Activated CD4-positive, alpha-beta T cell treated with anti-CD3 and anti-CD28 coated beads for 24 hours (primary cell): ENCODE results near the gene CHI3L2.

ENCODE experiments used
- DNase-seq, 2 donors: peaks; one replicate each; pipeline ENCODE4 v3.0.0-alpha.2; 2020; ENCODE audit warnings: low read depth in 2 of 2

Gene CHI3L2

GRCh38 chr1:111227434-111227833, at the start of gene CHI3L2:
Gene CHI3L2 (plus strand): TSS chr1:111227713. CDS start chr1:111227730, 17 bp downstream.
- no peak for DNase-seq

- DNase-seq, result no peak
Measured at GRCh38 chr1:111179968-111180533, 47.5 kb upstream of the CHI3L2 start.

- DNase-seq, result no peak
Measured at GRCh38 chr1:111182052-111182451, 45.5 kb upstream of the CHI3L2 start.

- DNase-seq, result no peak
Measured at GRCh38 chr1:111183308-111184069, 44.0 kb upstream of the CHI3L2 start.

- DNase-seq, result no peak
Measured at GRCh38 chr1:111184663-111185062, 42.9 kb upstream of the CHI3L2 start.

- DNase-seq, result no peak
Measured at GRCh38 chr1:111190931-111191451, 36.5 kb upstream of the CHI3L2 start.

GRCh38 chr1:111191496-111191895, 36.0 kb upstream of the CHI3L2 start:
- no peak for DNase-seq

GRCh38 chr1:111192074-111192473, 35.4 kb upstream of the CHI3L2 start:
- no peak for DNase-seq

GRCh38 chr1:111192658-111193519, 34.6 kb upstream of the CHI3L2 start:
- no peak for DNase-seq

- DNase-seq, result no peak
Measured at GRCh38 chr1:111193712-111194480, 33.6 kb upstream of the CHI3L2 start.

GRCh38 chr1:111195002-111195684, 32.4 kb upstream of the CHI3L2 start:
- no peak for DNase-seq

- DNase-seq, result no peak
Measured at GRCh38 chr1:111196213-111196612, 31.3 kb upstream of the CHI3L2 start.

GRCh38 chr1:111197598-111198284, 29.8 kb upstream of the CHI3L2 start:
- DNase-seq, result no peak

- no peak for DNase-seq
Measured at GRCh38 chr1:111198836-111199235, 28.7 kb upstream of the CHI3L2 start.

GRCh38 chr1:111199329-111199728, 28.2 kb upstream of the CHI3L2 start:
- DNase-seq, result no peak

GRCh38 chr1:111199881-111200801, 27.4 kb upstream of the CHI3L2 start, which contains the start of gene DENND2D:
Gene DENND2D (minus strand): TSS chr1:111200646. CDS start chr1:111200459, 187 bp downstream.
- peak; percentile 46 to 58 for DNase-seq

- no peak for DNase-seq
Measured at GRCh38 chr1:111200802-111201161, 26.7 kb upstream of the CHI3L2 start.

GRCh38 chr1:111201275-111202090, 26.0 kb upstream of the CHI3L2 start:
- DNase-seq, result no peak
